IMR-90 (cell line): ENCODE measurements around the gene MYT1. TPM values are rescaled to one million over a fixed set of nuclear protein-coding genes. Genes with fewer than 3 reads are reported as not detected.

Source experiments
- ATAC-seq: fragments of 200-7000 bp; cut with Tn5 transposase; 2 replicates; pipeline ENCODE4 v1.9.1; 2020; ENCODE audit warnings: low read depth, mild to moderate bottlenecking, moderate library complexity
- BruUV-seq: library from RNA; stranded (reverse); fragments of 400-500 nt; replicated peaks from 2 replicates; lab custom pipeline; 2021; lab: Mats Ljungman, UMichigan
- CTCF ChIA-PET: fragments of 300-600 bp; formaldehyde crosslinking; extraction: SDS; loops from one replicate; lab custom pipeline; 2021; ENCODE audit warnings: antibody characterized with exemption; lab: Yijun Ruan, JAX
- POLR2A ChIA-PET: fragments of 300-600 bp; sonication (Branson Sonifier 250); formaldehyde crosslinking; loops from one replicate; lab custom pipeline; 2022; ENCODE audit warnings: antibody characterized with exemption; ENCODE audit not compliant: unreplicated experiment; lab: Charles Lee
- DNase-seq: peaks from one replicate; pipeline ENCODE4 v3.0.0; 2013
- H2AFZ ChIP-seq: replicated peaks from 2 replicates; pipeline ENCODE3; 2013; ENCODE audit warnings: low read length, mild to moderate bottlenecking; ENCODE audit not compliant: poor library complexity
- H2AK5ac ChIP-seq: 2 replicates; pipeline ENCODE4 v1.6.1; 2013; ENCODE audit warnings: low read depth, low read length, inconsistent platforms
- H2AK9ac ChIP-seq: replicated peaks from 2 replicates; pipeline ENCODE3; 2013; ENCODE audit warnings: mild to moderate bottlenecking, low read depth, low read length, moderate library complexity; ENCODE audit not compliant: poor library complexity
- H2BK120ac ChIP-seq: 2 replicates; pipeline ENCODE4 v1.6.1; 2013; ENCODE audit warnings: low read depth, low read length, inconsistent platforms
- H2BK15ac ChIP-seq: 3 replicates; pipeline ENCODE4 v1.6.1; 2013; ENCODE audit warnings: low read depth, low read length, inconsistent platforms
- H2BK20ac ChIP-seq: 2 replicates; pipeline ENCODE4 v1.6.1; 2013; ENCODE audit warnings: low read depth, mild to moderate bottlenecking, inconsistent platforms, low read length, moderate library complexity
- H2BK5ac ChIP-seq: 2 replicates; pipeline ENCODE4 v1.6.1; 2013; ENCODE audit warnings: mild to moderate bottlenecking, low read depth, low read length, inconsistent platforms; ENCODE audit not compliant: poor library complexity, severe bottlenecking
- H3K14ac ChIP-seq: replicated peaks from 2 replicates; pipeline ENCODE4 v1.6.1; 2013; ENCODE audit warnings: low read depth, low read length, inconsistent platforms
- H3K18ac ChIP-seq: 2 replicates; pipeline ENCODE4 v1.6.1; 2013; ENCODE audit warnings: low read depth, low read length, control low read depth
- H3K23ac ChIP-seq: 2 replicates; pipeline ENCODE4 v1.6.1; 2013; ENCODE audit warnings: low read depth, low read length, inconsistent platforms
- H3K27ac ChIP-seq: 2 replicates; pipeline ENCODE4 v1.5.1; 2013; ENCODE audit warnings: mild to moderate bottlenecking, control low read depth, low read length; ENCODE audit not compliant: insufficient read depth
- H3K27me3 ChIP-seq: 2 replicates; pipeline ENCODE4 v1.6.1; 2013; ENCODE audit warnings: low read length; ENCODE audit not compliant: control insufficient read depth, insufficient read depth
- H3K36me3 ChIP-seq: 2 replicates; pipeline ENCODE4 v1.6.1; 2013; ENCODE audit warnings: low read length, mixed read lengths; ENCODE audit not compliant: control insufficient read depth, insufficient read depth
- H3K4ac ChIP-seq: 2 replicates; pipeline ENCODE4 v1.6.1; 2013; ENCODE audit warnings: low read depth, low read length, inconsistent platforms
- H3K4me1 ChIP-seq: 2 replicates; pipeline ENCODE4 v1.6.1; 2013; ENCODE audit warnings: low read length, mixed read lengths; ENCODE audit not compliant: control insufficient read depth, insufficient read depth
- H3K4me2 ChIP-seq: 2 replicates; pipeline ENCODE4 v1.6.1; 2013; ENCODE audit warnings: low read depth, mild to moderate bottlenecking, control low read depth, low read length, moderate library complexity
- H3K4me3 ChIP-seq: 2 replicates; pipeline ENCODE4 v1.5.1; 2013; ENCODE audit warnings: low read depth, mild to moderate bottlenecking, control low read depth, low read length, moderate library complexity; ENCODE audit not compliant: insufficient read depth
- H3K56ac ChIP-seq: 2 replicates; pipeline ENCODE4 v1.6.1; 2013; ENCODE audit warnings: low read length, inconsistent platforms; ENCODE audit not compliant: insufficient read depth; ENCODE audit errors: extremely low read depth
- H3K79me1 ChIP-seq, 2 experiments: 2 replicates each; pipeline ENCODE4 v1.6.1; 2013; ENCODE audit warnings: low read length in 2 of 2, inconsistent platforms in 1 of 2, low read depth in 1 of 2
- H3K9ac ChIP-seq: 2 replicates; pipeline ENCODE4 v1.6.1; 2013; ENCODE audit warnings: low read depth, low read length, control low read depth
- H3K9me1 ChIP-seq: 2 replicates; pipeline ENCODE4 v1.6.1; 2013; ENCODE audit warnings: low read length, inconsistent platforms; ENCODE audit not compliant: insufficient read depth
- H3K9me3 ChIP-seq: 2 replicates; pipeline ENCODE4 v1.6.1; 2013; ENCODE audit warnings: low read length; ENCODE audit not compliant: control insufficient read depth, insufficient read depth
- H4K20me1 ChIP-seq: 2 replicates; pipeline ENCODE4 v1.6.1; 2013; ENCODE audit warnings: low read length, inconsistent platforms; ENCODE audit not compliant: insufficient read depth
- H4K5ac ChIP-seq: 2 replicates; pipeline ENCODE4 v1.6.1; 2013; ENCODE audit warnings: mild to moderate bottlenecking, low read depth, low read length, control low read depth
- H4K8ac ChIP-seq, 2 experiments: 2 replicates each; pipeline ENCODE4 v1.6.1; 2013; ENCODE audit warnings: low read depth in 2 of 2, low read length in 2 of 2, control low read depth in 1 of 2, inconsistent platforms in 1 of 2
- H4K91ac ChIP-seq: 2 replicates; pipeline ENCODE4 v1.6.1; 2013; ENCODE audit warnings: low read depth, low read length, inconsistent platforms; ENCODE audit not compliant: insufficient read depth
- CEBPB ChIP-seq: IDR thresholded peaks from 2 replicates; pipeline ENCODE4 v1.6.1; 2012; ENCODE audit warnings: low read depth, low read length, improper control_type of control experiment
- CHD1 ChIP-seq: IDR thresholded peaks from 2 replicates; pipeline ENCODE4 v1.6.1; 2012; ENCODE audit warnings: low read depth, low read length, improper control_type of control experiment
- FOS ChIP-seq: fragments of 150-350 bp; IDR thresholded peaks from 2 replicates; pipeline ENCODE4 v1.6.1; 2016; ENCODE audit warnings: low read depth, low read length
- MAFK ChIP-seq: IDR thresholded peaks from 2 replicates; pipeline ENCODE4 v1.6.1; 2012; ENCODE audit warnings: low read depth, low read length, improper control_type of control experiment
- MAZ ChIP-seq: IDR thresholded peaks from 2 replicates; pipeline ENCODE4 v1.6.1; 2012; ENCODE audit warnings: low read depth, mild to moderate bottlenecking, low read length, improper control_type of control experiment, moderate library complexity, borderline replicate concordance
- NFE2L2 ChIP-seq: fragments of 150-350 bp; IDR thresholded peaks from 2 replicates; pipeline ENCODE4 v1.6.1; 2016; ENCODE audit warnings: low read depth, mild to moderate bottlenecking, low read length
- POLR2A ChIP-seq: IDR thresholded peaks from 2 replicates; pipeline ENCODE4 v1.6.1; 2012; ENCODE audit warnings: mild to moderate bottlenecking, low read depth, low read length
- RAD21 ChIP-seq: IDR thresholded peaks from 2 replicates; pipeline ENCODE4 v1.6.1; 2012; ENCODE audit warnings: low read length, improper control_type of control experiment
- RCOR1 ChIP-seq: IDR thresholded peaks from 2 replicates; pipeline ENCODE4 v1.6.1; 2012; ENCODE audit warnings: mild to moderate bottlenecking, low read length, improper control_type of control experiment; ENCODE audit not compliant: insufficient replicate concordance
- SMC3 ChIP-seq: fragments of 150-350 bp; IDR thresholded peaks from 2 replicates; pipeline ENCODE4 v1.6.1; 2016; ENCODE audit warnings: low read depth, mild to moderate bottlenecking, antibody characterized with exemption, low read length, moderate library complexity
- WGBS, 2 experiments: methylation state at CpG; one replicate each; pipeline versions ENCODE4 v1.1.5 to v1.1.7; 2013; ENCODE audit warnings: missing lambda C conversion rate in 2 of 2; ENCODE audit not compliant: insufficient read length in 1 of 2; ENCODE audit errors: extremely low coverage in 2 of 2; 5-methylcytosine and 5-hydroxymethylcytosine counted together
- dilution Hi-C: fragments of 300-500 bp; cut with HindIII; formaldehyde crosslinking; loops from one replicate; pipeline ENCODE4 v1.14.3; 2018; ENCODE audit warnings: low sequenced_read_pairs; ENCODE audit not compliant: unreplicated experiment
- in situ Hi-C: fragments of 300-500 bp; cut with MboI; formaldehyde crosslinking; loops from 3 replicates; pipeline ENCODE4 v1.14.3; 2019; ENCODE audit warnings: low sequenced_read_pairs, inconsistent platforms, mixed read lengths
- intact Hi-C: fragments of 100-400 bp; cut with micrococcal nuclease; formaldehyde crosslinking; loops from 2 replicates; pipeline ENCODE4 v1.10.0; 2022
- polyA plus RNA-seq, 3 experiments: library from polyadenylated mRNA; depleted of rRNA; stranded (reverse); fragments of >200 nt; gene quantifications; 2 replicates each; pipeline ENCODE4 v1.2.3, GENCODE V29; 2012; ENCODE audit warnings: low replicate concordance in 1 of 3
- total RNA-seq: library from RNA; depleted of rRNA; stranded (reverse); fragments of >200 nt; gene quantifications from 2 replicates; pipeline ENCODE4 v1.2.3, GENCODE V29; 2012
- TF ChIP-seq, protein P1 (sequence below): fragments of 150-350 bp; IDR thresholded peaks from 2 replicates; pipeline ENCODE4 v1.6.1; 2016; ENCODE audit warnings: low read depth, mild to moderate bottlenecking, low read length, moderate library complexity, borderline replicate concordance
- TF ChIP-seq, protein P2 (sequence below): fragments of 150-350 bp; IDR thresholded peaks from 2 replicates; pipeline ENCODE4 v1.6.1; 2017; ENCODE audit warnings: mild to moderate bottlenecking, antibody characterized with exemption, low read length, low read depth

The MYT1 gene
- total and polyA plus RNA-seq, 2 of the 4 experiments (the other 2 are of a cell fraction), result not detected

DNA sequence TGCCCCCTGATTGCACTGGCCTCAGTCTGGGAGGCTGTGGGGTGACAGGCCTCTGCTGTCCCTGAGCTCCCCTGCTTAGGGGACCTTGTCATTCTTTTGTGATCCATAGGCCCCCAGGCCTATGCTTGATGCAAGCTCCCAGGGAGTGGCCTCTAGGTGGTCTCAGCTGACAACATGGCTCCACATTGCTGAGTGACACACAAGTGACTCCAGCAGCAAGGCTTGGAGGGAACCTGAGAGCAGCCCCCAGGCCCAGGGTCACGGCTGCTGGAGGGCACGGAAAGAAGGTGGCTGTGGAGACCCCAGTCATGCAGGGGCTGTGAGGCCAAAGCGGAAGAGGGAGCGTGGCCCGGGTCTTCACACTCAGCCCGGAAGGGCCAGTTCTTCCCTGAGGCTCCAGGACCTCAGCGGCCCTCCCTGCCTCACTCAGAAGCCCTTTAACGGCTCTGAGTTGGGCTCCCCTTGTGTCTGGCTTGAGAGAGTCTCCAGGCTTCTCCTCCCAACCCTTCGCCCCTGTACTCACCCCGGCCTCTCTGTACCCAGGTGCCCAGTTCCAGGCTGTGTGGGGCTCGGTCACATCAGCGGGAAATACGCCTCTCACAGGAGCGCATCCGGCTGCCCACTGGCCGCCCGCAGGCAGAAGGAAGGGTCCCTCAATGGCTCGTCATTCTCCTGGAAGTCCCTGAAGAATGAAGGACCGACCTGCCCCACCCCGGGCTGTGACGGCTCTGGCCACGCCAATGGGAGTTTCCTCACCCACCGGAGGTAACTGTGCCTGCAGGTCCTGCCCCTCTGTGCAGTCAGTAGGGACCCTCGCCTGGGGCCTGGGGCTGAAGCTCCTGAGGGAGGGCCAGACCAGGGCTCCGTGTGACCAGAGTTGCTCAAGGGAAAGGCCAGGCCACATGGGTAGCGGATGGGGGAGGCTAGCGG lies 67.6 kb downstream of the MYT1 start:
- Histone ChIP-seq H2AFZ (no peak overlapping the region), H4K8ac (no peak overlapping the region), H3K4me1 (no peaks in the 10 kb centered on the region), H3K27me3 (peaks cover 8% of the 10 kb centered on the region; the same call in 1 of the 2 replicates), H3K27ac (no peak overlapping the region), H3K79me1 (no peaks in the 10 kb centered on the region), H3K9me3 (no peaks in the 10 kb centered on the region), H2BK20ac (no peak overlapping the region), H2BK5ac (no peak overlapping the region), H4K91ac (no peak overlapping the region), H3K9ac (no peak overlapping the region), H4K20me1 (no peaks in the 10 kb centered on the region), H3K36me3 (no peaks in the 10 kb centered on the region), H2BK15ac (no peak overlapping the region), H3K4ac (no peak overlapping the region), H4K5ac (no peak overlapping the region), H3K4me2 (no peak overlapping the region), H3K4me3 (no peak overlapping the region), H3K56ac (no peak overlapping the region), H2BK120ac (no peak overlapping the region), H3K23ac (no peak overlapping the region), H2AK9ac (peak overlapping the region; percentile 28), H2AK5ac (no peak overlapping the region), H3K9me1 (no peaks in the 10 kb centered on the region), H3K18ac (no peak overlapping the region), H3K14ac (no peak overlapping the region)
- POLR2A ChIA-PET, result no interaction called here
- TF ChIP-seq RCOR1 (no peak), POLR2A (no peak), NFE2L2 (no peak), SMC3 (no peak), CHD1 (no peak), CEBPB (no peak), MAFK (no peak), RAD21 (no peak), FOS (no peak), MAZ (no peak)
- TF ChIP-seq, protein P1, sequence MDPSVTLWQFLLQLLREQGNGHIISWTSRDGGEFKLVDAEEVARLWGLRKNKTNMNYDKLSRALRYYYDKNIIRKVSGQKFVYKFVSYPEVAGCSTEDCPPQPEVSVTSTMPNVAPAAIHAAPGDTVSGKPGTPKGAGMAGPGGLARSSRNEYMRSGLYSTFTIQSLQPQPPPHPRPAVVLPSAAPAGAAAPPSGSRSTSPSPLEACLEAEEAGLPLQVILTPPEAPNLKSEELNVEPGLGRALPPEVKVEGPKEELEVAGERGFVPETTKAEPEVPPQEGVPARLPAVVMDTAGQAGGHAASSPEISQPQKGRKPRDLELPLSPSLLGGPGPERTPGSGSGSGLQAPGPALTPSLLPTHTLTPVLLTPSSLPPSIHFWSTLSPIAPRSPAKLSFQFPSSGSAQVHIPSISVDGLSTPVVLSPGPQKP, result no peak
- TF ChIP-seq, protein P2, sequence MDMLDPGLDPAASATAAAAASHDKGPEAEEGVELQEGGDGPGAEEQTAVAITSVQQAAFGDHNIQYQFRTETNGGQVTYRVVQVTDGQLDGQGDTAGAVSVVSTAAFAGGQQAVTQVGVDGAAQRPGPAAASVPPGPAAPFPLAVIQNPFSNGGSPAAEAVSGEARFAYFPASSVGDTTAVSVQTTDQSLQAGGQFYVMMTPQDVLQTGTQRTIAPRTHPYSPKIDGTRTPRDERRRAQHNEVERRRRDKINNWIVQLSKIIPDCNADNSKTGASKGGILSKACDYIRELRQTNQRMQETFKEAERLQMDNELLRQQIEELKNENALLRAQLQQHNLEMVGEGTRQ, result no peak
- 88% methylated on average over 13 of the region's 27 CpGs; no CpG with 5 or more reads in 1 of the 2 experiments for WGBS, 2 experiments
- no TSS peak for BruUV-seq
- dilution Hi-C loops, result no loop called here
- ATAC-seq, result no peak
- intact Hi-C loops, result no loop called here
- CTCF ChIA-PET, result no interaction called here
- in situ Hi-C loops, result no loop called here
- no peak for DNase-seq
